SK-N-MC (cell line): ENCODE measurements around the gene TMEM167B.

ENCODE experiments used
- EZH2 ChIP-seq: fragments of 200-600 bp; sonication (generic); IDR thresholded peaks from one replicate; pipeline ENCODE4 v1.6.1; 2017; ENCODE audit warnings: antibody characterized with exemption
- FOXP2 ChIP-seq: optimal IDR thresholded peaks from 2 replicates; pipeline ENCODE3; 2011; ENCODE audit warnings: mild to moderate bottlenecking, moderate library complexity; ENCODE audit not compliant: insufficient read depth; ENCODE audit errors: extremely low read length, control extremely low read depth
- POLR2AphosphoS5 ChIP-seq: IDR thresholded peaks from 2 replicates; pipeline ENCODE4 v1.6.1; 2012; ENCODE audit warnings: mild to moderate bottlenecking, low read depth, low read length, borderline replicate concordance

GRCh38 chr1:109134423-109134822 lies 43.9 kb downstream of the TMEM167B start:
- TF ChIP-seq POLR2AphosphoS5 (no peak), EZH2 (no peak), FOXP2 (no peak)
